ENCODE results near the gene NTN3.

The NTN3 gene

GRCh38 chr16:2480948-2481347 is 9.9 kb downstream of the NTN3 start:
- DNase-seq, result no peak

- no peak for DNase-seq
These were observed 10.6 kb downstream of the NTN3 start for GRCh38 chr16:2481676-2482075.

DNA sequence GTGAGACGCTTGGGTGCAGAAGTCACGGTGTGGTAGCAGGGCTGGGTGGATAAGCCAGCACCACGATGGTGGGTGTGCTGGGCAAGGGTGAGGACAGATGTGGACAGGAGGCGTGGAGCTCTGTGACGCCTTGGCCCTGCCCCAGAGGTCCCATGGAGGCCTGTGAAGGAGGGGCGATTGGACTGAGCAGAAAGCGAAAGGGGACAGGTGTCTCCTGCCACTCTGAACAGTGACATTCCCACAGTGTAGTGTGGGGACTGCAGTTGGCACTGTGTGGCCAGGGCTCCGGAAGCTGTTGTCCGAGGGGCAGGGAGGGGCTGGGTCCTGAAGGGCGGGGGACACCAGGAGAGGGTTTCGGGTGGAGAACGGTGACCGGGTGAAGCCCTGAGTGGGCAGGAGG is 11.2 kb downstream of the NTN3 start:
- DNase-seq, result no peak

GRCh38 chr16:2482708-2483534 is 11.8 kb downstream of the NTN3 start:
- peak; percentile 55 to 73 (median 67) for DNase-seq

GRCh38 chr16:2483939-2484897 is 13.1 kb downstream of the NTN3 start:
- no peak for DNase-seq

- no peak for DNase-seq
These were observed 13.9 kb downstream of the NTN3 start for GRCh38 chr16:2484898-2485508.

DNA sequence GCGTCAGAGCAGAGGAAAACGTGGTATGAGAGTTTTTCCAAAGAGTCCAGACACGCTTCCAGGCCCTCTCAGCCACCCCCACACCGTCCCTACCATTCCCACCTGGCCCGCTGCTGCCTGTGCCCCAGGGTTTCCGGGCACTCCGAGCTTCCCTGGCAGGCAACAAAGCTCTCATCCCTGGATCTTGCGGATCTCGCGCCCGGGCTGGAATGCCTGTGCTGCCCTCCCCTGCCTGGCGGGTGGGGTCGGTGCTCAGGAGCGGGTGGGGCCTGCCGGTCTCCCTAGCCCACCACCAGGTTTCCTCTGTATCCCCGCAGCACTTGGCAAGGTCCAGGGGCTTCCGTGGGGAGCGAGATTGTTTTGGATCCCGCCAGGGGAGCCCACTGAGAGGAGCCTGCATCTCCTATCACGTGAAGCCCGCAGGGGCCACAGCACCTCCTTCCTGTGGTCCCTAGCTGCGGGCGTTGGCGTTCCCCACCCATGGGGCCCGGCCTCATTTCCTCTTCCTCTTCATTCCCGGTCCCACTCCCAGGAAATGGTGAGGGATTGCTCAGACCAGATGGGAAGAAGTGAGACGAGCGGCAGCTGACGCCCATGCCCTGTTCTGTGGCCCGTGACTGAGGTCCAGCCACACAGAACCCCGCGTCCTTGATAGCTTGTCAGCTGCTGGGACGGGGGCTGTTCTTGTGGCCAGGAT is 14.9 kb downstream of the NTN3 start:
- DNase-seq, result no peak

- peak; percentile 79 to 87 (median 80) for DNase-seq
These were observed 15.8 kb downstream of the NTN3 start for GRCh38 chr16:2486645-2487516.

DNA sequence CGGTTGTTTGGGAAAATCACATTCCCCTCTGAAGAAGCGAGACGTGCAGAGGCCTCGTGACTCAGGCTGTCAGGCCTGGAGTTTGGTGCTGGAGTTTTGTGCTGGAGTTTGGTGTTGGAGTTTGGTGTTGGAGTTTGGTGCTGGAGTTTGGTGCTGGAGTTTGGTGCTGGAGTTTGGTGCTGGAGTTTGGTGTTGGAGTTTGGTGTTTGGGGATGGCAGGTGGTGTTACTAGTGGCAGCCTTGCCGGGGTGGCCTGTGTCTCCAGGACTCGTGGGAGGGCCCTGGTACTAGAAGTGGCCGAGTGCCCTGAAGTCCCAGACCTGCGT is 16.4 kb downstream of the NTN3 start:
- no peak for DNase-seq

DNA sequence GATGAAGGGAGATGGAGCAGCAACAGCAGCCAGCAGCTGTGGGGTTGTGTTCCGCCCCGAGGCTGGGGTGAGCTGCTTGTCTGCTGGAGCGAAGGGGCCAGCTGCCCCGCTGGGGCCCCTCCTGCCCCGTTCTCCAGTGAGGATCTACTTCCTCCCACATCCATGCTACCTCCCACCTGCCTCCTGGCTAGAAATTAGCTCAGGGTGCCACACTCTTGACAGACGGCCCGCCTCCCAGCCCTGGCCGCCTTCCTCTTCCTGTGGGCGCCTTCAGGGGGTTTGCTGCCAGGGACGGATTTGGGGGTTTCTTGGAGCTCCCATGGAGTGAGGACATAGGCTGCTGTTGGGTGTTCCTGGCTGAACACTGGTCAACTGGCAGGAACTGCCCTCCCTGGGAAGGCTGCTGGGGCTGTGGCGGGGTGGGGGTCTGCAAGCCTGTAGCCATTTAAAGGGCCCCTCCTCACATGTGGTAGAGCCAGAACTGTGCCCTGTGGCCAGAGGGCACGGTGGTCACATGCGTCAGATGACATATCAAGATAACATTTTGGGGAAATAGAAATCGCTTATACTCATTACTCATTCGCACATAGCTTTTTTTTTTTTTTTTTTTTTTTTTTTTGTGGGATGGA is 16.9 kb downstream of the NTN3 start:
- peak; percentile 79 to 87 (median 84) for DNase-seq

DNA sequence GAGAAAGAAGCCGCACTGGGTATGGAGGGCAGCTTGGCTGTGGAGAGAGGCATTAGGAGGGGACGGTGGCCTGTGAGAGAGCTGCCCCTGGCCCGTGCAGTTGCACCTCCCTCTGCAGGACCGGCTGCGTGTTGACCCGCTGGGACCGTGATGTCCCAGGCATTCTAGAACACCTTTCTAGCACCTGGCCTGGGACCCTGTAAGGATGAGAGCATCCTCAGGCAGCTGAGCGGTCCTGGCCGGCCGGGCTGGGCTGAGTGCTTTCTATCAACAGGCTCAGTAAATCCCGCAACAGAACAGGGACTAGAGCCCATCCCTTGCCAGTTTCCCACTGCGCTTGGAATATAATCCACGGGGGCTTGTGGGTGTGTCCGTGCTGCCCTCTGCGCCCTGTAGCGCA is 18.5 kb downstream of the NTN3 start:
- no peak for DNase-seq

DNA sequence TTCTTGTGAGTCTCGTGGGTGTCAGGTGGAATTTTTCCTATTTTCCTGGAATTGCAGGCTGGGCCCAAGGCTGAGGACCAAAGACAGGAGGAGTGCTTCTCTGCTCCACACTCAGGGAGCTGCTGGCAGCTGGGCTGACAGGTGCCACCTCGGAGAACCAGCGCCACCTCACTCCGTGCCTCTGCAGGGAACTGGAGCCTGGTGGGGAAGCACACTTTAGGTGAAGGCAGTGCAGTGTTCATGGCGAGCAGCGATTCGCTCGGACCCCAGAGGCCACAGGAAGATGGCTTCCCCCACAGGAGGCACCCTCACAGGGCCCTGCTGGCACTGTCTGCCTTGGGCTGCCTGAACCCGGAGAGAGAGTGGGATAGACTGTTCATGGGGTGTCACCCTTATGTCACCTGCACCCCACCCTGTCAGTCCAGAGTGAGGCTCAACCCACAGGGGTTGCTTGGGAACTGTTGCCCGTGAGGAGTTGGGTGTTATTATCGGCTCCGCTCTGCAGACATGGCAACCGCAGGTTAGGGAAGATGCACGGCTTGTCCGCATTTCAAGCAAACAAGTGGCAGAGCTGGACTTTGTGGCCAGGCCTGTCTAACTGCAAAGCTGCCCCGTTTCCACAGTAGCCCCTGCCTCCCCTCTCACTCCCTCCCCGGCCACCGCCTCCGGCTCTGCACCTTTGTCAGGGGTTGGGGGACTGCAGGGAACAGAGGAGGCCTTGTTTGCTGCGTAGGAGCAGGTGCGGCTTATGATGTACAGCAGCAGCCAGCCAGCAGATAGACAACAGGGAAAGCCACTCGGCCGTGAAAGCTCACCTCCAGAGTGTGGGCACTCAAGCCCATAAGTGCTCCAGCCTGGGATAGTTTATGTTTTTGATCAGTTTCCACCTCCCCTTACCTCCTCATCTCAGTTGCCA is 19.4 kb downstream of the NTN3 start:
- no peak for DNase-seq

DNA sequence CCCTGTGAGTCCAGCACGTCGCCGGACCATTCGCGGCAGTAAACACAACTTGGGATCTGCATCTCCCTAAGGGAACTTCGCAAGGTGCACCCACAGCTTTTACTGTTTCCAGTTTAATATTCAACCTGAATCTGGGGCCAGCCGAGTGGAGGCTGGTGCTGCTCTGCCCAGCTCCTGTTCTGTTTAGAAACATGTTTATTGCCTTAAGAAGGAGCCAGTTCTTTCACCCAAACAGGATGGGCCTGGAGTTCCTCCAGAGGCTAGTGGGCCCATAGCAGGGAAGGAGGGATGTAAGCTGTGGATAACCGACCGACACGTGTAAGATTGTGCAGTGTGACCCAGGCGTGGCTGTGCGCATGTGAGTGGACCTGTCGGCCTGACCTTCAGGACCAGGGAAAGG is 21.2 kb downstream of the NTN3 start:
- DNase-seq, result no peak

DNA sequence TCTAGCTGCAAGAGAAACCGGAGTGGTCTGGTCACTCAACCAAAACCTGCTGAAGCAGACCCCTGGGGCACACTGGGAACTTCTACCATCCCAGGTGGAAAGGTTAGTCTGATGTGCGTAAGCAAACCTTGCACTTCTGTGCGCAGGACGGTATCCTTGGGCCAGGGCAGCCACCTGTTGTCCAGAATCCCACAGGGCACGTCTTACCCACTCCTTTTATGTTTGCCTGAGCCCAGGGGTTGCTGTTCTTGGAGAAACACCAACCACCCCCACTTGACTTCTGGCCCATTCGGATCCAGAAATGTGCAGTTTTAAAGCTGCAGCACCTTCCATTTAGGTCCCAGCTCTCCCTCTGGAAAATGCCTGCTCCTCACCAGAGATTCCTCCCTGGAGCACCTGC is 22.5 kb downstream of the NTN3 start:
- DNase-seq, result no peak

DNA sequence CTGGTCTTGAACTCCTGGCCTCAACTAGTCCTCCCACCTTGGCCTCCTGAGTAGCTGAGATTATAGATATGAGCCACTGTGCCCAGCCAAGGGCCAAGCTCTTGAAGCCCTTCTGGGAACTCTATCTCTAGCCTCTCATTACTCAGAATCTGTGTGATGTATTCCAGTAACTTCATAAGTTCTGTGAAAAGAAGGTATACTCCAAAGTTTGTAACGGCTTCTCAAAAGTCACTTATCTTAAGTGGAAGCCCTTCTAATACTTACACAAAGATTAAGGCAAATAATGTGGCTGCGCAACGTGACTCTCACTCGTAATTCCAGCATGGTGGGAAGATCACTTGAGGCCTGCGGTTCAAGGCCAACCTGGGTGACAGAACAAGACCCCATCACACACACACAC is 23.5 kb downstream of the NTN3 start:
- DNase-seq, result no peak

DNA sequence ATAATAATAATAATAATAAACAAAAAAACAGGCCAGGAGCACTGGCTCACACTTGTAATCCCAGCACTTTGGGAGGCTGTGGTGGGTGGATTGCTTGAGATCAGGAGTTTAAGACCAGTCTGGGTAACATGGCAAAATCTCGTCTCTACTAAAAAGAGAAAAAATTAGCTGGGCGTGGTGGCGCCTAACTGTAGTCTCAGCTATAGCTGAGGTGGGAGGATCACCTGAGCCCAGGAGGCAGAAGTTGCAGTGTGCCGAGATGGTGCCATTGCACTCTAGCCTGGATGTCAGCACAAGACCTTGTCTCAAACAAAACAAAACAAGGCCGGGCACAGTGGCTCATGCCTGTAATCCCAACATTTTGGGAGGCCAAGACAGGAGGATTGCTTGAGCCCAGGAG is 23.9 kb downstream of the NTN3 start:
- no peak for DNase-seq

DNA sequence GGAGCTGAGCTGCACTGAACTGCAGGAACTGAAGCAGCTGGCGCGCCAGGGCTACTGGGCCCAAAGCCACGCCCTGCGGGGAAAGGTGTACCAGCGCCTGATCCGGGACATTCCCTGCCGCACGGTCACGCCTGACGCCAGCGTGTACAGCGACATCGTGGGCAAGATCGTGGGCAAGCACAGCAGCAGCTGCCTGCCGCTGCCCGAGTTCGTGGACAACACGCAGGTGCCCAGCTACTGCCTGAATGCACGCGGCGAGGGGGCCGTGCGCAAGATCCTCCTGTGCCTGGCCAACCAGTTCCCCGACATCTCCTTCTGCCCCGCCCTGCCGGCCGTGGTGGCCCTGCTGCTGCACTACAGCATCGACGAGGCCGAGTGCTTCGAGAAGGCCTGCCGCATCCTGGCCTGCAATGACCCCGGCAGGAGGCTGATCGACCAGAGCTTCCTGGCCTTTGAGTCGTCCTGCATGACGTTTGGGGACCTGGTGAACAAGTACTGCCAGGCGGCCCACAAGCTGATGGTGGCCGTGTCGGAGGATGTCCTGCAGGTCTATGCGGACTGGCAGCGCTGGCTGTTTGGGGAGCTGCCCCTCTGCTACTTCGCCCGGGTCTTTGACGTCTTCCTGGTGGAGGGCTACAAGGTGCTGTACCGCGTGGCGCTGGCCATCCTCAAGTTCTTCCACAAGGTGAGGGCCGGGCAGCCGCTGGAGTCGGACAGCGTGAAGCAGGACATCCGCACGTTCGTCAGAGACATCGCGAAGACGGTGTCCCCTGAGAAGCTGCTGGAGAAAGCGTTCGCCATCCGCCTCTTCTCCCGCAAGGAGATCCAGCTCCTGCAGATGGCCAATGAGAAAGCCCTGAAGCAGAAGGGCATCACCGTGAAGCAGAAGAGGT is 25.4 kb downstream of the NTN3 start:
- DNase-seq, result no peak

- DNase-seq, result no peak
These were observed 26.1 kb downstream of the NTN3 start for GRCh38 chr16:2497116-2497630.
